Cardiac muscle cell (in vitro differentiated cells and primary cell): ENCODE results near the gene PLA2G4B. TPM values are rescaled to one million over a fixed set of nuclear protein-coding genes. Genes with fewer than 3 reads are reported as not detected.
A peak's percentile ranks its signal among the peaks of the same experiment; 100 is the strongest.

Experiments
- DNase-seq, 2 donors: peaks; one replicate each; pipeline versions ENCODE4 v3.0.0 to v3.0.0-alpha.2; 2010 to 2017; ENCODE audit warnings: low read depth in 1 of 2, low spot score in 1 of 2
- H3K27ac ChIP-seq: fragments of 200-600 bp; sonication (generic); 2 replicates; pipeline ENCODE4 v1.5.1; 2016
- H3K27me3 ChIP-seq: fragments of 200-600 bp; sonication (generic); 2 replicates; pipeline ENCODE4 v1.6.0; 2016; ENCODE audit warnings: control low read depth
- H3K36me3 ChIP-seq: fragments of 200-600 bp; sonication (generic); 2 replicates; pipeline ENCODE4 v1.5.1; 2016; ENCODE audit warnings: control low read depth
- H3K4me1 ChIP-seq: fragments of 200-600 bp; sonication (generic); 2 replicates; pipeline ENCODE4 v1.8.1; 2017; ENCODE audit warnings: low read depth, mild to moderate bottlenecking, mixed run types
- H3K4me3 ChIP-seq: fragments of 200-600 bp; sonication (generic); 2 replicates; pipeline ENCODE4 v1.5.1; 2016; ENCODE audit warnings: mild to moderate bottlenecking
- H3K9me3 ChIP-seq: fragments of 200-600 bp; sonication (generic); 2 replicates; pipeline ENCODE4 v1.5.1; 2017; ENCODE audit warnings: low read depth, mild to moderate bottlenecking, control low read depth
- polyA plus RNA-seq: library from polyadenylated mRNA; unstranded; fragments of >200 nt; fragmentation: Nextera tagmentation; extraction: Ambion mirVana; gene quantifications from 2 replicates; pipeline ENCODE4 v1.2.1, GENCODE V29; 2016
- total RNA-seq: library from RNA; depleted of rRNA; stranded (reverse); fragments of >200 nt; gene quantifications from 2 replicates; pipeline ENCODE4 v1.2.3, GENCODE V29; 2016
- TF ChIP-seq, protein P1 (sequence below): IDR thresholded peaks from 2 replicates; pipeline ENCODE4 v1.5.1; 2012; ENCODE audit warnings: low read depth, mild to moderate bottlenecking, low read length

Gene PLA2G4B
- total RNA-seq (11.8 and 20.1 TPM in 2 replicates), polyA plus RNA-seq (29.1 and 32.3 TPM in 2 replicates)

DNA sequence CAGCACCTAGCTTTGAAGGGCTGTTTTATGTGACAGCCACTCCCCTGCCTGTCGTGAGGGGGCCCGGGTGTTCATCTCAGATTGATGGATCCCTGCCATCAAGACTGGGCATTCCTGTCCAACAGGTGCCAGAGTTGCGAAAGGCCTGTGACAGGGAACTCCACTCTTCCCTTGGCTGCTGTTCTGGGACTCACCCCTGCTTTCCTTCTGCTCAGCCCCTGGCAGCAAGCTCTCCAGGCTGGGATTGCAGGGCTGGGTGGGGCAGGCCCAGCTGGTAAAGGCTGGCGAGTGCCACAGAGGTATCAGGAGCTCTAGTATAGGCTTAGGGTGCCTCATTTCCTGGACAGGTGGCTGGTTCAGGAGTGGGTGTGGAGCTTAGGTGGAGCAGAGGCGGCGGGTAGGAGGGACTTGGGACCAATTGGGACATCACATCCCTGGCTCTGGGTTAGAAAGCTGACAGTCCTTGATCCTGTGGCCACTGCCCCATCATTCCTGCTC, at the start of gene PLA2G4B:
Gene PLA2G4B (plus strand): TSS at position 448 of the 498 bp plus-strand sequence. CDS start 67 bp downstream, outside the sequence.
- H3K9me3 ChIP-seq, result no peaks in the 10 kb centered on the region
- H3K4me1 ChIP-seq, result no peaks in the 10 kb centered on the region
- no peak within 1 kb of the TSS for H3K27ac ChIP-seq
- TF ChIP-seq, protein P1, sequence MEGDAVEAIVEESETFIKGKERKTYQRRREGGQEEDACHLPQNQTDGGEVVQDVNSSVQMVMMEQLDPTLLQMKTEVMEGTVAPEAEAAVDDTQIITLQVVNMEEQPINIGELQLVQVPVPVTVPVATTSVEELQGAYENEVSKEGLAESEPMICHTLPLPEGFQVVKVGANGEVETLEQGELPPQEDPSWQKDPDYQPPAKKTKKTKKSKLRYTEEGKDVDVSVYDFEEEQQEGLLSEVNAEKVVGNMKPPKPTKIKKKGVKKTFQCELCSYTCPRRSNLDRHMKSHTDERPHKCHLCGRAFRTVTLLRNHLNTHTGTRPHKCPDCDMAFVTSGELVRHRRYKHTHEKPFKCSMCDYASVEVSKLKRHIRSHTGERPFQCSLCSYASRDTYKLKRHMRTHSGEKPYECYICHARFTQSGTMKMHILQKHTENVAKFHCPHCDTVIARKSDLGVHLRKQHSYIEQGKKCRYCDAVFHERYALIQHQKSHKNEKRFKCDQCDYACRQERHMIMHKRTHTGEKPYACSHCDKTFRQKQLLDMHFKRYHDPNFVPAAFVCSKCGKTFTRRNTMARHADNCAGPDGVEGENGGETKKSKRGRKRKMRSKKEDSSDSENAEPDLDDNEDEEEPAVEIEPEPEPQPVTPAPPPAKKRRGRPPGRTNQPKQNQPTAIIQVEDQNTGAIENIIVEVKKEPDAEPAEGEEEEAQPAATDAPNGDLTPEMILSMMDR, result no peak
- no peak within 1 kb of the TSS for H3K4me3 ChIP-seq
- no peaks in the 10 kb centered on the region for H3K36me3 ChIP-seq
- no peak for DNase-seq
- H3K27me3 ChIP-seq, result no peaks in the 10 kb centered on the region

DNA sequence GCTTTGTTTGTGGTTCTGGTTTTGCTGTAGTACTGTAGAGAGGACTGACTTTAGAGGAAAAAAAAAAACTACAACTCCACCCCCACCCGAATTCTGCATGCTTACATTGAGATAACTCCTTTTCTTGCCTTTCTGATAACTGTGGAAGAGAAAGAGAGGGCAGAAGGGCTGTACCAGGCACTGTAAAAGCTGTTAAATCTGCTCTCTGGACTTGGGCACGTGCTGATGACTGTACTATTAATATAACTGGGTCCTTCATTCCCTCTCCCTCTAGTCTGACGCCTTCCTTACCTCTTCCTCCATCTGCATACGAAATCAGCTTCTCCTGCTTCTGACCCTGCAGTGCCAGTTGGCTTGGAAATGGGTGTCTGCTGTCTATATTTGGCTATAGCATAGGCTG, 49.4 kb upstream of the PLA2G4B start:
- TF ChIP-seq, protein P1, result no peak
- DNase-seq, result peak in 1 of 2 donors; percentile 60
- Histone ChIP-seq H3K4me1 (peaks cover 65% of the 10 kb centered on the region), H3K4me3 (no peak overlapping the region), H3K9me3 (no peaks in the 10 kb centered on the region), H3K36me3 (no peaks in the 10 kb centered on the region), H3K27me3 (no peaks in the 10 kb centered on the region), H3K27ac (peak overlapping the region; percentile 95)

- Histone ChIP-seq H3K27me3 (no peaks in the 10 kb centered on the region), H3K4me3 (no peak overlapping the region), H3K36me3 (no peaks in the 10 kb centered on the region), H3K4me1 (peaks cover 69% of the 10 kb centered on the region), H3K27ac (peak overlapping the region; percentile 95), H3K9me3 (no peaks in the 10 kb centered on the region)
- no peak for DNase-seq
- TF ChIP-seq, protein P1, result no peak
Observed at GRCh38 chr15:41789662-41790061, 49.0 kb upstream of the PLA2G4B start.

DNA sequence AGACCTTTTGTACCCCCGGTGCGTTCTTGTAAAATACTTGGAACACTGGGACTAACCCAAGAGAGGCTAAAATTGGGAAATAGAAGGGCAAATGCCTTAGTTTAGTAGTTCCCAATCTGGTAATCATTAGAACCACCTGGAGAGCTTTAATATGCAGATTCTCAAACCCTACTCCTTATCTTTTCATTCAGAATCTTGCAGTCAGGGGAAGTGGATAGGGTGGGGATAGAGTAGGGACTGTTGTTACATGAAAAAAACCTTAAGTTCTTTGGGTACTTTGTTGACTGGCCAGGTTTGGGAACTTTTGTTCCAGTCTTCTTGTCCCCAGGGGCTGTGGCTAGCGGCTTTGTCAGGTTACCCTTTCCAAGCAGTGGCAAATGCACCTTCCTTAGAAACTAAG, 48.5 kb upstream of the PLA2G4B start:
- peaks cover 69% of the 10 kb centered on the region for H3K4me1 ChIP-seq
- peak overlapping the region; percentile 95 for H3K27ac ChIP-seq
- DNase-seq, result no peak
- no peaks in the 10 kb centered on the region for H3K9me3 ChIP-seq
- H3K36me3 ChIP-seq, result no peaks in the 10 kb centered on the region
- TF ChIP-seq, protein P1, result no peak
- no peaks in the 10 kb centered on the region for H3K27me3 ChIP-seq
- no peak overlapping the region for H3K4me3 ChIP-seq

- peak; percentile 49 to 63 for DNase-seq
- Histone ChIP-seq H3K27ac (peak overlapping the region; percentile 95), H3K4me3 (no peak overlapping the region), H3K4me1 (peaks cover 72% of the 10 kb centered on the region), H3K36me3 (no peaks in the 10 kb centered on the region), H3K27me3 (no peaks in the 10 kb centered on the region), H3K9me3 (no peaks in the 10 kb centered on the region)
- TF ChIP-seq, protein P1, result no peak
Observed at GRCh38 chr15:41790756-41791546, 47.7 kb upstream of the PLA2G4B start.
